GM19324 (cell line): ENCODE data around the gene ALPL.
"Not testable (repeated sequence)": the region's sequence is repeated elsewhere in the genome, so short reads cannot be mapped to it uniquely, and the experiment has no call there.

ENCODE experiments used
- ATAC-seq: cut with Tn5 transposase; IDR thresholded peaks from one replicate; pipeline ENCODE4 v1.9.1; 2021; ENCODE audit warnings: mild to moderate bottlenecking, moderate library complexity; ENCODE audit not compliant: unreplicated experiment, low FRiP score

Gene ALPL

DNA sequence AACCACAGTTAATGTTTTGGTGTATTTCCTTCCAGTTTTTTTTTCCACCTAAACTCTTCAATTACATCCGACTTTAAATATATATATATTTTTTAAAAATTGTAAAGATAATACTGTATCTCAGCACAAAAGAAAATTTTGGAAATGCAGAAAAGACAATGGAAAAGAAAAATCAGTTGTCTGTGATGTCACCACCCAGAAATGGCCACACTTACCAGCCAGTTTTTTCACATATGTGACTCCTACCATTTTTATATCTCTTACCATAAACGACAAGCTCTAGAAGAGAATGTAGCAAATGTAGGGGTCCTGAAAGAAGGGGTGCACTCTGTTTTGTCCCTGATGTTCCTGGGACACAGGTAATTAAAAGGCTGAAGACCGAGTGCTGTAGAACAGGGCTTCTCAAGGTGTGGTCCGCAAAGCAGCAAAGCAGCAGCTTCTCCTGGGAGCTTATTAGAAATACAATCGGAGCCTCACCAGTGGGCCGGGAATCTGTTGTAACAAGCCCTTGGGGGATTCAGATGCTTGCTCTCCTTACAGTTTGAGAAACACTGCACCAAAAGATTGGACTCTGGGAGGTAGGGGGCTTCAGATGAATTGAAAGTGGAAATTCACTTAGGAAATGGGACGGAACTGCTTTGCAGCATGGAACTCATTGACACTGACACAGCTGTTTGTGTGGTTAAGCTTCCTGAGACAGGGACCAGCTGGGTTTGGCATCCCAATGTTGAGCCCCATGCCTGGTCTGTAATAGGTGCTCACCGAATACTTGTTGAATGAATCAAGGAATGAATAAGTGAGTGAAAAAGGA, 44.1 kb downstream of the ALPL start:
- ATAC-seq: no peak

DNA sequence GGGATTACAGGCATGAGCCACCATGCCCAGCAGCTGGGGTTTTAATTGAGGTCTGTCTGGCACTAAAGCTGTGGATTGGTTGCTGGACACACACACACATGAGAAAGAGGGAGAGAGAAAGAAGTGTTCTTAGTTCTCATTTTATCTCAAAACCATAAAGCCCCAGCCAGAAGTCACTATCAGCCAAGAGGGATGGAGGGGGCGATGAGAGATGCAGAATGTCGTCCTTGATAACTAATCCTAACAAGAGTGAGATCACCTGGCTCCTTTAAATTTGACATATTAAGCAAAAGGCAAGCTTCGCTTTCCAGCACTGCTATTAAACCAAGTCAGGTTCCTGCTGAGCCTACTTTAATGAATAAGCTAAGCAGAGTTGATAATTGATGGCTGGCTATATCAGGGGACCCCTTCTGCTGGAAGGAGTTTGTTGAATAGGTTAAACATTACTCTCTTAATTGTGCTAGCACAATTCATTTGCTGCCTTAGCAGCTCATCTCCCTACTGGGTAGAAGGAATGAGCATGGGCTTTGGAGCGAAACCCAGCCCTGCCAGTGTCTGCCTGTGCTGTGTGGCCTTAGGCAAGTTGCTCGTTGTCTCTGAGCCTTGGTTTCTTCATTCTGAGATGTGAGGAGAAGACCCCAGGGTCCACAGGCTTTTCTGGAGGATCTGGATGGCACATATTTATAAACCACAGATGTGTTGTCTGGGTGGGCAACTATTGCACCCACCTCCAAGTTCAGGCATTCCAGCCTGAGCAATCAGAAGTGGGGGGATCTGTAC, 50.8 kb downstream of the ALPL start:
- no peak for ATAC-seq

DNA sequence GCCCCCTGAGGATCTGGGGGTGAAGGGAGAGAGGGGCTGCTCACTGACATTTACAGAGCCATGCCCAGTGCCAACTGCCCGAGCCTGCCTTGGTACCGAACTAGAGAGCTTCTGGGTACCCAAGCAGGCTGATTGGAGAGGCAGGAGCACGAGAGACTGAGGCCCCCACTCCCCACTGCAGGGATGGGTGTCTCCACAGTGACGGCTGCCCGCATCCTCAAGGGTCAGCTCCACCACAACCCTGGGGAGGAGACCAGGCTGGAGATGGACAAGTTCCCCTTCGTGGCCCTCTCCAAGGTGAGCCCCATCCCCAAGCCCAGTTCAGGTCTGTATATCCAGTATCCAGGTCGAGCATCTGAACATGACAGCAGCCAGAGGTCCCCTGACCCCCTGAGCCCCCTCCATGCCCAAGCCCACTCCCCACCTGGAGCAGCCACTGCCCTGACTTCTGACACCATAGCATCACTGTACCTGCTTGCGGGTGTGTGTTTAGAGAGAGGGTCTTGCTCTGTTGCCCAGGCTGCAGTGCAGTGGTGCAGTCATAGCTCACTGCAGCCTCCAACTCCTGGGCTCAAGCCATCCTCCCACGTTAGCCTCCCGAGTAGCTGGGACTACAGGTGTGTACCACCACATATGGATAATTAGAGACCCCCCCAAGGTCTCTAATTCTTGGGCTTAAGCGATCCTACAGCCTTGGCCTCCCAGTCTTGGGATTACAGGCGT, 51.9 kb downstream of the ALPL start:
- no peak for ATAC-seq

- ATAC-seq: no peak
Observed at GRCh38 chr1:21562896-21563295, 53.7 kb downstream of the ALPL start.

DNA sequence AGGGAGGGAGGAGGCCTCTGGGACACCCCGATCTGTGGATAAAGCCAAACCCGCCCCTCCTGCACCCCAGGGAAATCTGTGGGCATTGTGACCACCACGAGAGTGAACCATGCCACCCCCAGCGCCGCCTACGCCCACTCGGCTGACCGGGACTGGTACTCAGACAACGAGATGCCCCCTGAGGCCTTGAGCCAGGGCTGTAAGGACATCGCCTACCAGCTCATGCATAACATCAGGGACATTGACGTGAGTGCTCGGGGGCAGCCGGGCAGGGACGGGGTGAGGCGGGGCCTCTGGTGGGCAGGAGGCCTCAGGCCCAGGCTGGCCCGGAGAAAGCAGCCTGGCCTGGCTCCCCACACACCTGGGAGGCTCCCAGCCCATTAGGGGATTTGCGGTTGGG, 54.7 kb downstream of the ALPL start:
- ATAC-seq: no peak

DNA sequence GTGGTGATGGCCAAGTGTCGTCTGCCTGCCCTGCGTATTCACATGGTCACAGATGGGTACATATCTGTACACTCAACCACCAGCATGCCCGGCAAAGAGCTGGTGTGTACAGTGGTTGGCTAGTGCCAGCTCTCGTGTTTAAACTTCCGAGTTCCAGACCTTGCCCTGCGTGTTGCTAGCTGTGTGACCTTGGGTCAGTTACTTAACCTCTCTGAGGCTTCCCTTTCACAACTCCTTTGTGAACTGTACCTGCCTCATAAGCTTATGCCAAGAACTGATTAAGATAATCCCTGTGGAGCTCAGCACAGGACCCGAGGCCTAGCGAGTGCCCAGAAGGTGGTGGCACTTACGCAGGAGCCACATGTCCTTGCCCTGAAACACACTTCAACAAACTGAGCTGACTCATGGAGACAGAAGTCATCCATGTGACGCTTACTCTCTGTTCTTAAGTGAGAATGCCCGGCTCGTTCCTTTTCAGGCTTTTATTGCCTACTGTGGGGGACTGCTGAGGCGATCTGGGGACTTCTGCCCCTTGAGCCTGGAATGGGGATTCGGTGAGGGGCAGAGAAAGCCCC, 55.4 kb downstream of the ALPL start:
- ATAC-seq: no peak

GRCh38 chr1:21565285-21565684, 56.1 kb downstream of the ALPL start:
- ATAC-seq: no peak

DNA sequence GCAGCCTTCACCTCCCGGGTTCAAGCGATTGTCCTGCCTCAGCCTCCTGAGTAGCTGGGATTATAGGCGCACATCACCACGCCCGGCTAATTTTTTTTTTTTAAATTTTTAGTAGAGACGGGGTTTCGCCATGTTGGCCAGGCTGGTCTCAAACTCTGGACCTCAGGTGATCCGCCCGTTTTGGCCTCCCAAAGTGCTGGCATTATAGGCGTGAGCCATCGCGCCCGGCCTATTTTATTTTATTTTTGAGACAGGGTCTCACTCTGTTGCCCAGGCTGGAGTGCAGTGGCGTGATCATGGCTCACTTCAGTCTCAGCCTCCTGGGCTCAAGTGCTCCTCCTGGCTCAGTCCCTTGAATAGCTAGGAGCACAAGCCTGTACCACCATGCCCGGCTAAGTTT, 57.1 kb downstream of the ALPL start:
- not testable (repeated sequence) for ATAC-seq

DNA sequence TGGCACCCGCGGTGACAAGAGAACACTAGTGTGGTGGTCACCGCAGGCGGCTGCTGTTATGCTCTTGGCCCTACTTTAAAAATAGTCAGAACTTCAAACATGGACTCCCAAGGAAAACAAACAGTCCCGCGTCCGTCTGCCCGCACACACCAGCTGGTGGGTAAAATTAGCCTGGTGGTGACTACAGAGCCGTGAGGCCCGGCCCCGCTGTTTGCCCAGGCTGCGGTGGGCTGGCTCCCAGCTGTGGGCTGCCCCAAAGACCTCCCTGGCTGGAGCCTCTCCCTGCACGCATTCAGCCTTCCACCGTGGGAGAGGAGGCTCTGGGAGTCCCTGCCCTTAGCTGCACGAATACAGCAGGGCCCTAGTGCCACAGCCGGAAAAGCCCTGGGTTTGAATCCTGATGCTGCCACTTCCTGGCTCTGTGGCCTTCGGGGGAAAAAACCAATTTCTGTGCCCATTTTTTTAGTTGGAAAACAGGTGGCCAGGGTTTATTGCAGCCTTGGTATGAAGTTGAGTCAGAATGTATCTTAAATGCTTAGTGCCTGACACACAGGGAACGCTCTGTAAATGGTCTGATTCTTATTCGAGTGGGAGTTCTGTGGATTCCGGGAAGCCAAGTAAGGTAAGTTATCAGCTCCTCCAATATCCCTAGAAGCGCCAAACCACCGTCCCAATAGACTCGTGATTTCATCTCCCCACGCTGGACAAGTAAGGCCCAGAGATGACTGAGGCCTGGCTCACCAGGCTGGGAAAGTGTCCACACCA, 58.2 kb downstream of the ALPL start:
- ATAC-seq: no peak

- no peak for ATAC-seq
Observed at GRCh38 chr1:21568006-21568746, 59.0 kb downstream of the ALPL start.

DNA sequence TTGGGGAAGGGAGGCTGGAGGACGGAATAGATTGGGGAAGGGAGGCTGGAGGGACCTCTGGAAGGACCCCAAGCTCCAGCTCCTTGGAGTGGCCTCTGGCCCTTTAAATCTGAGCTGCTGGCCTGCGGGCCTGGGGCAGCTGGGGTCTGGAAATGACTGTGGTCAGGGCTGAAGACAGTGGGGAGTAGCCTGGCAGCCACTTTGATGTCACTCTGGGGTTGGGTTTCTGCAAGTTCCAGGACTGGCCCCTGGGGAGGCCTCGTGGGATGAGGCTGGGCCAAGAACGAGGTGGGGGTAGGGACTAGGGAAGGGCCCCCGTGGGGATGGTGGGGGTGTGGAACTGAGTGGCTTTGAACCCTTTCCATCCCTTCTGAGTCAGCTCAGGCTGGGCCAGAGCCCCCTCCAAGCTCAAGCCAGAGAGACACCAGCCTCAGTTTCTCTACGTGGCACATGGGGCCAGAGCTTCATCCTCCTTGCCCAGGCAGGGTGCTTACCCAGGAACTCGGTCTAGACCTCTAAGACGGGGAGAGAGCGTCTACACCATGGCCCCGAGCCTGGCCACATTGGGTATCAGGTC, 59.7 kb downstream of the ALPL start:
- no peak for ATAC-seq

- ATAC-seq: no peak
Observed at GRCh38 chr1:21569820-21570527, 60.8 kb downstream of the ALPL start.

DNA sequence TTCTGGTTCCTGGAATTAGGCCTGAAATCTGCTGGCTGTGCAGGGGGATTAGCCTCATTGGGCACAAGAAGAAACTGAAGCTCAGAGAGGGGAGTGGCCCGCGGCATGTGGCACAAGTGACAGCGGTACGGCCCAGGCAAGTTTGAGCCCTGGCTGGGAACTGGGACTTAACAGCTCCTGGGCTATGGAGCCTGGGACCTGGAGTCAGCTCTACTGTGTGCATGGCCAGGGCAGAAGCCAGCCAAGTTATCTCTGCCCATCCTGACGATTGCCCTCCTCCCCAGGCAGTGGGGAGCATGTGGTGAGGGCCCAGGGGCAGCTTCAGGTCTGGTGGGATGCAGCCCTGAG, 61.3 kb downstream of the ALPL start:
- no peak for ATAC-seq

- no peak for ATAC-seq
Observed at GRCh38 chr1:21570885-21571284, 61.7 kb downstream of the ALPL start.

GRCh38 chr1:21572221-21572620, 63.0 kb downstream of the ALPL start:
- no peak for ATAC-seq

DNA sequence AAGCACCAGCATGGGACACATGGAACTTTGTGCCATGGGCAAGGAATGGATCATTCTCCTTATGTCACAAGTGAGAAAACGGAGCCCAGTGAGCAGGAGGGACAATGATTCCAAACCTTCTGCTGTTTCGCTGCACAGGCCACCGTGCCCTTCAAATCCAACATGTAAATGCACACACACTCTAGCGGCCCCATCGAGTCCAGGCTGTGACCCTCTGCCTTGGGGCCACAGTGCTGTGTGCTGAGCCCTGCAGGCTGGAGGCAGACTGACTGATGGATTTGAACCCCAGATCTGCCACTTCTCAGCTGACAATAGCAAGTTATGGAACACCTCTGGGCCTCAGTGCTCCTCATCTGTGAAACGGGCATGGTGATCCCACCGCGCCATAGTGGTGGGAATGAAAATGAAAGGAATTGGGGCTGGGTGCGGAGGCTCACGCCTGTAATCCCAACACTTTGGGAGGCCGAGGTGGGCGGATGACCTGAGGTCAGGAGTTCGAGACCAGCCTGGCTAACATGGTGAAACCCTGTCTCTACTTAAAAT, 63.6 kb downstream of the ALPL start:
- no peak for ATAC-seq

GRCh38 chr1:21573475-21573874, 64.3 kb downstream of the ALPL start:
- no peak for ATAC-seq

DNA sequence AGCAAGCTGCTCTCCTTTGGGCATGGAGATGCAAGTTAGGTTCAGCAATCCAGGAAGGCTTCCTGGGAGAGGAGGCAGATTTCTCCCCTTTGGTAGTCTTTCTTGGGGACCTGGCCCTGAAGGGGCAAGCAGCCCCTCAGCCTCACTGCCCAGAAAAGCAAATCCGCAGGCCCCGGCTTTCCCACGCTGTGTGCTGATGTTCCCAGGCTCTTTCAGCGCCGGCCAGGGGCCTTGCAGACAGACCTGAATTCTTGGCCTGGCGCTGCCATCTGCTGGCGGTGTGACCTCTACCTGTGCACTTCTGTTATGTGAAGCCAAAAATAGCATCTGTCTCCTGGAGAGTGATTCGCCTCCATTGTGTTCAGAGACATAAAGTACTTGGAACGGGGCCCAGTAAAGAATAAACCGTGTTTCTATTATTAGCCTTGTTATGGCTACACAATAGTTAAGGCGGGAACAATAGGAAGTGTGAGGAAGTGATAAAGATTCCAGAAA, 64.8 kb downstream of the ALPL start:
- ATAC-seq: no peak
